ENCODE results near the gene DAP. TPM values are rescaled to one million over a fixed set of nuclear protein-coding genes. Genes with fewer than 3 reads are reported as not detected.

The DAP gene
- total and polyA plus RNA-seq, 10 of the 15 experiments (the other 5 are each of a cell fraction or from before 2014, with no cell fraction given): 12.9 to 130 (median 49.9) TPM

DNA sequence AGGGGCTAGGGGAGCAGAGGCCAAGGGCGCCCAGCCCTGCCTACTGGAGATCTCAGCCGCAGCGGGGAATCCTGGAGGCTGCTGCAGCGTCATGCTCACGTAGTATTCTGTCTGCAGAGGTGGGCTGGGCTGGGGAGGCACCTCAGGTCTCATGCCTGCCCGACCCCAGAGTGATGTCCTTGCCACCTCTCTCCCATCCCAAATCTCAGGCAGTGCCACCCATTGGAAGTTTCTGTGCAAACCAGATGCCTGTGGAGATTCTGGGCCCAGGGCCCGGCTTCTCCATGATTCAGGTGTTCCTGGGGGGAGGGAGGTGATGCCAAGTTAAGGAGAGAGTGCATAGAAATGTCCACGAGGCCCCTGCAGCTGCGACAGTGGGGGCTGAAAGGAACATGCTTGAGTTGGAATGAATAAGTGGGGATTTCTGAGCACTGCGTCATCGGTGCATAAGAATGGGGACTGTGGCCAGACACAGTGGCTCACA, 125.1 kb downstream of the DAP start (continued):
- TF ChIP-seq, protein P1, sequence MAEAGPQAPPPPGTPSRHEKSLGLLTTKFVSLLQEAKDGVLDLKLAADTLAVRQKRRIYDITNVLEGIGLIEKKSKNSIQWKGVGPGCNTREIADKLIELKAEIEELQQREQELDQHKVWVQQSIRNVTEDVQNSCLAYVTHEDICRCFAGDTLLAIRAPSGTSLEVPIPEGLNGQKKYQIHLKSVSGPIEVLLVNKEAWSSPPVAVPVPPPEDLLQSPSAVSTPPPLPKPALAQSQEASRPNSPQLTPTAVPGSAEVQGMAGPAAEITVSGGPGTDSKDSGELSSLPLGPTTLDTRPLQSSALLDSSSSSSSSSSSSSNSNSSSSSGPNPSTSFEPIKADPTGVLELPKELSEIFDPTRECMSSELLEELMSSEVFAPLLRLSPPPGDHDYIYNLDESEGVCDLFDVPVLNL (IDR thresholded peaks at IDR 0.05; ENCODE audit: low read depth, low read length): no peak
- TF ChIP-seq HDAC2 (IDR thresholded peaks at IDR 0.05): no peak
- TF ChIP-seq, protein P2, sequence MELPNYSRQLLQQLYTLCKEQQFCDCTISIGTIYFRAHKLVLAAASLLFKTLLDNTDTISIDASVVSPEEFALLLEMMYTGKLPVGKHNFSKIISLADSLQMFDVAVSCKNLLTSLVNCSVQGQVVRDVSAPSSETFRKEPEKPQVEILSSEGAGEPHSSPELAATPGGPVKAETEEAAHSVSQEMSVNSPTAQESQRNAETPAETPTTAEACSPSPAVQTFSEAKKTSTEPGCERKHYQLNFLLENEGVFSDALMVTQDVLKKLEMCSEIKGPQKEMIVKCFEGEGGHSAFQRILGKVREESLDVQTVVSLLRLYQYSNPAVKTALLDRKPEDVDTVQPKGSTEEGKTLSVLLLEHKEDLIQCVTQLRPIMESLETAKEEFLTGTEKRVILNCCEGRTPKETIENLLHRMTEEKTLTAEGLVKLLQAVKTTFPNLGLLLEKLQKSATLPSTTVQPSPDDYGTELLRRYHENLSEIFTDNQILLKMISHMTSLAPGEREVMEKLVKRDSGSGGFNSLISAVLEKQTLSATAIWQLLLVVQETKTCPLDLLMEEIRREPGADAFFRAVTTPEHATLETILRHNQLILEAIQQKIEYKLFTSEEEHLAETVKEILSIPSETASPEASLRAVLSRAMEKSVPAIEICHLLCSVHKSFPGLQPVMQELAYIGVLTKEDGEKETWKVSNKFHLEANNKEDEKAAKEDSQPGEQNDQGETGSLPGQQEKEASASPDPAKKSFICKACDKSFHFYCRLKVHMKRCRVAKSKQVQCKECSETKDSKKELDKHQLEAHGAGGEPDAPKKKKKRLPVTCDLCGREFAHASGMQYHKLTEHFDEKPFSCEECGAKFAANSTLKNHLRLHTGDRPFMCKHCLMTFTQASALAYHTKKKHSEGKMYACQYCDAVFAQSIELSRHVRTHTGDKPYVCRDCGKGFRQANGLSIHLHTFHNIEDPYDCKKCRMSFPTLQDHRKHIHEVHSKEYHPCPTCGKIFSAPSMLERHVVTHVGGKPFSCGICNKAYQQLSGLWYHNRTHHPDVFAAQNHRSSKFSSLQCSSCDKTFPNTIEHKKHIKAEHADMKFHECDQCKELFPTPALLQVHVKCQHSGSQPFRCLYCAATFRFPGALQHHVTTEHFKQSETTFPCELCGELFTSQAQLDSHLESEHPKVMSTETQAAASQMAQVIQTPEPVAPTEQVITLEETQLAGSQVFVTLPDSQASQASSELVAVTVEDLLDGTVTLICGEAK (IDR thresholded peaks at IDR 0.05; ENCODE audit: borderline replicate concordance): 0 out of 2 replicates have a peak, but pooled peaks have one; percentile 4
- no peak for TF ChIP-seq SMC3 (IDR thresholded peaks at IDR 0.05; ENCODE audit: borderline replicate concordance, low read length)
- TF ChIP-seq, protein P3, sequence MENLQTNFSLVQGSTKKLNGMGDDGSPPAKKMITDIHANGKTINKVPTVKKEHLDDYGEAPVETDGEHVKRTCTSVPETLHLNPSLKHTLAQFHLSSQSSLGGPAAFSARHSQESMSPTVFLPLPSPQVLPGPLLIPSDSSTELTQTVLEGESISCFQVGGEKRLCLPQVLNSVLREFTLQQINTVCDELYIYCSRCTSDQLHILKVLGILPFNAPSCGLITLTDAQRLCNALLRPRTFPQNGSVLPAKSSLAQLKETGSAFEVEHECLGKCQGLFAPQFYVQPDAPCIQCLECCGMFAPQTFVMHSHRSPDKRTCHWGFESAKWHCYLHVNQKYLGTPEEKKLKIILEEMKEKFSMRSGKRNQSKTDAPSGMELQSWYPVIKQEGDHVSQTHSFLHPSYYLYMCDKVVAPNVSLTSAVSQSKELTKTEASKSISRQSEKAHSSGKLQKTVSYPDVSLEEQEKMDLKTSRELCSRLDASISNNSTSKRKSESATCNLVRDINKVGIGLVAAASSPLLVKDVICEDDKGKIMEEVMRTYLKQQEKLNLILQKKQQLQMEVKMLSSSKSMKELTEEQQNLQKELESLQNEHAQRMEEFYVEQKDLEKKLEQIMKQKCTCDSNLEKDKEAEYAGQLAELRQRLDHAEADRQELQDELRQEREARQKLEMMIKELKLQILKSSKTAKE (IDR thresholded peaks at IDR 0.05; ENCODE audit: low read depth, poor library complexity, severe bottlenecking): no peak
- TF ChIP-seq, protein P4, sequence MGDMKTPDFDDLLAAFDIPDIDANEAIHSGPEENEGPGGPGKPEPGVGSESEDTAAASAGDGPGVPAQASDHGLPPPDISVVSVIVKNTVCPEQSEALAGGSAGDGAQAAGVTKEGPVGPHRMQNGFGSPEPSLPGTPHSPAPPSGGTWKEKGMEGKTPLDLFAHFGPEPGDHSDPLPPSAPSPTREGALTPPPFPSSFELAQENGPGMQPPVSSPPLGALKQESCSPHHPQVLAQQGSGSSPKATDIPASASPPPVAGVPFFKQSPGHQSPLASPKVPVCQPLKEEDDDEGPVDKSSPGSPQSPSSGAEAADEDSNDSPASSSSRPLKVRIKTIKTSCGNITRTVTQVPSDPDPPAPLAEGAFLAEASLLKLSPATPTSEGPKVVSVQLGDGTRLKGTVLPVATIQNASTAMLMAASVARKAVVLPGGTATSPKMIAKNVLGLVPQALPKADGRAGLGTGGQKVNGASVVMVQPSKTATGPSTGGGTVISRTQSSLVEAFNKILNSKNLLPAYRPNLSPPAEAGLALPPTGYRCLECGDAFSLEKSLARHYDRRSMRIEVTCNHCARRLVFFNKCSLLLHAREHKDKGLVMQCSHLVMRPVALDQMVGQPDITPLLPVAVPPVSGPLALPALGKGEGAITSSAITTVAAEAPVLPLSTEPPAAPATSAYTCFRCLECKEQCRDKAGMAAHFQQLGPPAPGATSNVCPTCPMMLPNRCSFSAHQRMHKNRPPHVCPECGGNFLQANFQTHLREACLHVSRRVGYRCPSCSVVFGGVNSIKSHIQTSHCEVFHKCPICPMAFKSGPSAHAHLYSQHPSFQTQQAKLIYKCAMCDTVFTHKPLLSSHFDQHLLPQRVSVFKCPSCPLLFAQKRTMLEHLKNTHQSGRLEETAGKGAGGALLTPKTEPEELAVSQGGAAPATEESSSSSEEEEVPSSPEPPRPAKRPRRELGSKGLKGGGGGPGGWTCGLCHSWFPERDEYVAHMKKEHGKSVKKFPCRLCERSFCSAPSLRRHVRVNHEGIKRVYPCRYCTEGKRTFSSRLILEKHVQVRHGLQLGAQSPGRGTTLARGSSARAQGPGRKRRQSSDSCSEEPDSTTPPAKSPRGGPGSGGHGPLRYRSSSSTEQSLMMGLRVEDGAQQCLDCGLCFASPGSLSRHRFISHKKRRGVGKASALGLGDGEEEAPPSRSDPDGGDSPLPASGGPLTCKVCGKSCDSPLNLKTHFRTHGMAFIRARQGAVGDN (IDR thresholded peaks at IDR 0.05): peak; percentile 76
- TF ChIP-seq PAX5 (IDR thresholded peaks at IDR 0.05; ENCODE audit: borderline replicate concordance, low read depth, low read length): peak; percentile 68; the same call in 1 of the 2 replicates
- peak; percentile 26; the same call in 1 of the 2 replicates for TF ChIP-seq ATF7 (IDR thresholded peaks at IDR 0.05; ENCODE audit: low read depth)
- no peak for TF ChIP-seq ZNF622 (IDR thresholded peaks at IDR 0.05)
- TF ChIP-seq MYC (IDR thresholded peaks at IDR 0.05; ENCODE audit: insufficient read depth, insufficient read length, insufficient replicate concordance, low read length, severe bottlenecking): no peak
- TF ChIP-seq IKZF1 (conservative IDR thresholded peaks at IDR 0.05): peak; percentile 39
- TF ChIP-seq POU2F2 (IDR thresholded peaks at IDR 0.05; ENCODE audit: borderline replicate concordance, low read depth, low read length): peak; percentile 33; the same call in 1 of the 3 replicates
- 0 out of 2 replicates have a peak, but pooled peaks have one; percentile 34 for TF ChIP-seq MEF2A (IDR thresholded peaks at IDR 0.05; ENCODE audit: insufficient read depth, low read depth, low read length)
- peak in 1 of 2 experiments; percentile 40; a peak in 2 of 4 replicates for TF ChIP-seq IKZF2 (IDR thresholded peaks at IDR 0.05)

All from GM12878 (cell line).